ENCODE data around the gene ARL6IP1.

ARL6IP1 gene

DNA sequence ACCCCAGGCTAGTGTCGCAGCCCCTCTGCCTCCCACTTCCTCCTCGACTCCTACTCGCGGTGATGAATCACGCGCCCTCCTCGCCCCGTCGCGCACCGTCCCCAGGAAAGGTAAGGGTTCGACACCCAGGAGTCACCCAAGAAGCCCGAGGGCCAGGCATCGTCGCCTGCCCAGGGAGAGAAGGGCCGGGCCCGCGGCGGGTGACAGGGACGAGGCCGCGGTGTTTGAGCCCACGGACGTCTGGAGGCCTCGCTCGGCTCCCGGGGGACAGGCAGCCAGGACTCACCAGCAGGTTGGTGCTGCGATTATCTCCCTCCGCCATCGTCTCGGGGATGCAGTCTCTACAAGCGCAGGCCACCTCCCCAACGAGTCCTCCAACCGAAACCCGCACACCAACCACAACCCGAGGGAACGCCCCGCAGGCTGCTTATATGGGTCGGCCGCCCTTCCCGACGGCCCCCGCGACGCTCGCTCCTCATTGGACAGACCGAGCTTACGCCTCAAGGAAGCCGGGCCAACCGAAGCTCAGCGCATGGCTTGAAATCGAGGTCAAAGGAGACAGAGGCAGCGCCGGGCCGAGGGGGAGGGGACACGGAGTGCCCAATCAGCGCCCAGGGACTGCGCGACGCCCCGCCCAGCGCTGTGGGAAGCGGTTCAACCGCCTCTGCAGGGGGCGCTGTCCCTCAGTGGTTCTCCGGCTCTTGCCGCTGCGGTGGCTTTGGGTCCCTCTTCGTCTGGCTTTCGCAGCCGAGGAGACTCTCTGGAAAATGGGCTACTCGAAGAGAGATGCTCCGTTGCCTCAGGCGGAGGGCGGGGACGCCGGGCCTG is at the start of gene ARL6IP1:
TSS of gene ARL6IP1 (minus strand) at position 405 of the 828 bp plus-strand sequence. CDS start at position 322, 83 bp downstream.
- DNase-seq: peak; percentile 100

DNA sequence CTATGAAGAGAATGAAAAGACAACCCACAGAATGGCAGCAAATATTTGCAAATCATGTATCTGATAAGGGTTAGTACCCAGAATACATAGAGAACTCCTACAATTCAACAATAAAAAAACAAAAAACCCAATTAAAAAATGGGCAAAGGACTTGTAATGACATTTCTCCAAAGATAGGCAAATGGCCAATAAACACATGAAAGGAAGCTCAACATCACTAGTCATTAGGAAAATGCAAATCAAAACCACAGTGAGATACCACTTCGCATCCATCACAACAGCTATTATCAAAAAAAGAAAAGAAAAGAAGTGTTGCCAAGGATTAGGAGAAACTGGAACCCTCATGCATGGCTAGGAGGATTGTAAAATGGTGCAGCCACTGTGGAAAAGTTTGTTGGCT is 45.1 kb upstream of the ARL6IP1 start:
- DNase-seq: no peak

DNA sequence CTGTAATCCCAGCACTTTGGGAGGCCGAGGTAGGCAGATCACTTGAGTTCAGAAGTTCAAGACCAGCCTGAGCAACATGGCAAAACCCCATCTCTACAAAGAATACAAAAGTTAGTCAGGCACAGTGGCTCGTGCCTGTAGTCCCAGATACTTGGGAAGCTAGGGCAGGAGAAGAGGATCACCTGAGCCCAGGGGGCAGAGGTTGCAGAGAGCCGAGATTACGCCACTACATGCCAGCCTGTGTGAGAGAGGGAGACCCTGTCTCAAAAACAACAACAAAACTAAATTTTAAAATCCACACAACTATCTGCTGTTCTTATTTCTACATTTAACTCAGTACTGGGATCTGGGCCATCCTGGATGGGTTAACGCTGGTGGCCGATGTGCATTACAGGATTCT is 41.2 kb upstream of the ARL6IP1 start:
- DNase-seq: no peak

DNA sequence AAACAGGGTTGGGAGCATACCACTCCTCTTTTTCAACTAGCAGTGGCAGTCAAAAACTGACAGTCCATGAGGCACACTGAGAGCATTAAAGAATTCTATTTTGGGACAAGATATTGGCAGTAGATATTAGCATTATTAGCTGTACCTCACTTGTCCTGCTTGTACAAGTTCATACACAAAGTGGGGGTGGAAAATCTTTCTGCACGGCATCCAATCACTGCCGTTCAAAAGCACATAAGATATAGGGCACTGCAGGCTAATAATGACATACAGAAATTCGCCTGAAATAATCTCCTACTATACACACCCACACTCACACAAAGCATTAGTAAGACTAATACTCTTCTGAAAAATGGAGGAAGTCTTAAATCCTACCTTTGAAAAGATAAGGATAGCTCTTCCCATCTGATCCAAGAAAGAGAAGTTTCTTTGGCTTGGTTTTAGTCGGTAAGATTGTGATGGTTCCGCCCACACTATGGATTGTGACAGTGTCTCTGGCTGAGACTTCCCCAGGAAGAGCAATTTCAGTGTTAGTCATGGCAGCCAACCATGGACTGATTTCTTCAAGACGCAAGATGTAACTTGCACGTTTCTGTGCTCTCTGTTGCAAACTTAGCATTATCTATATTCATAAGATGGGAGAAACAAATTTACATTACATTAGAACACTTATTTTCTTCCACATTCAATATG is 40.6 kb upstream of the ARL6IP1 start:
- DNase-seq: no peak

DNA sequence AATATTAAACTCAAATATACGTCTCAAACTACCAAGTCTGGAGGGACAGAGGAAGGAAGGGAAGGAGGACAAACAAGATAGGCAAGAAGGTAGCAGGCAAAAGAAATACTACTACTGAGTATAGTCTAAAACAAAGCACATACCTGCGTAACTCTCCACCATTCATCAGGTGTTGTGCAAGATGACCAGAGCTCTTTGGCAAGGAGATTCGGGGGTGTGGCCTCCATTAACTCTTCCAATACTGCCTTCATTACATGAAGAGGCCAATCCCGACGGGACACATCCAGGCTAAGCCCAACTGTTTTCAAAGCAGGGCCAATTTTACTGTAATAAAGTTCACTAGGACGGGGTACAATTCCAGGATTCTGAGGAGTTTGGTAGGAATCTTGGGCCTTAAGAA is 38.2 kb upstream of the ARL6IP1 start:
- DNase-seq: no peak

DNA sequence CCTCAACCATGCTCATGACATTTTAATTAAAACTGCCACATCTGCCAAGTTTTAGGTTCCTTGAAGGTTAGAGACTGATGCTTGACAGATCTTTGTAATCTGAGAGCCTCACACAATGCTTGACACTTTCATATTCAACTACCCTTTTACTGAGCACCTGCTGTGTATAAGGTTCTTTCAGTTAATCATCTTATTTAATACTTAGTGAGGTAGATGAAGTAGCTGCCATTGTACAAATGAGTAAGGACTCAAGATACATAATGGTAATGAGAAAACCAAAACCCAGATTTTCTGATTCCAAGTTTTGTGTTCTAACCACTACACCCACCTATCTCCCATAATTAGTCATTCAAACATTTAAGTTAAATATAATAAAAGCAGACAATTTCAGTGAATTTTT is 35.4 kb upstream of the ARL6IP1 start:
- DNase-seq: no peak

DNA sequence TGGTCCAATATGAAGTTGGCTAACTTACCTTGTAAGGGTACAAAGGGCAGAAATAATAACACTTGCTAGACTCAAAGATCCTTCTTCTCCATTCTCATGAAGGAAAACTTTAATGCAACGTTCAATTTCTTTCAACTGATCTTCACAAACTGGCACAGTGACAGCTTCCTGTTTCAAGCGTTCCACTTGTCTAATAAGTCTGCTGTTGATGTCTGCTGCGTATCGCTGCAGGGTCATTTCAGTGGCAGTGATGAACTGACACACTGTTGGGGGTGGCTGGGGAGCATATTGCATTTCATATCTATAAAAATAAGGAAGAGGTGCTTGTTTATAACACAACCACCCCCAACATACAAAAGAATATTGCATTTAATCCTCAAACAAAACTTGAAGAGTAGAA is 33.5 kb upstream of the ARL6IP1 start:
- DNase-seq: no peak

DNA sequence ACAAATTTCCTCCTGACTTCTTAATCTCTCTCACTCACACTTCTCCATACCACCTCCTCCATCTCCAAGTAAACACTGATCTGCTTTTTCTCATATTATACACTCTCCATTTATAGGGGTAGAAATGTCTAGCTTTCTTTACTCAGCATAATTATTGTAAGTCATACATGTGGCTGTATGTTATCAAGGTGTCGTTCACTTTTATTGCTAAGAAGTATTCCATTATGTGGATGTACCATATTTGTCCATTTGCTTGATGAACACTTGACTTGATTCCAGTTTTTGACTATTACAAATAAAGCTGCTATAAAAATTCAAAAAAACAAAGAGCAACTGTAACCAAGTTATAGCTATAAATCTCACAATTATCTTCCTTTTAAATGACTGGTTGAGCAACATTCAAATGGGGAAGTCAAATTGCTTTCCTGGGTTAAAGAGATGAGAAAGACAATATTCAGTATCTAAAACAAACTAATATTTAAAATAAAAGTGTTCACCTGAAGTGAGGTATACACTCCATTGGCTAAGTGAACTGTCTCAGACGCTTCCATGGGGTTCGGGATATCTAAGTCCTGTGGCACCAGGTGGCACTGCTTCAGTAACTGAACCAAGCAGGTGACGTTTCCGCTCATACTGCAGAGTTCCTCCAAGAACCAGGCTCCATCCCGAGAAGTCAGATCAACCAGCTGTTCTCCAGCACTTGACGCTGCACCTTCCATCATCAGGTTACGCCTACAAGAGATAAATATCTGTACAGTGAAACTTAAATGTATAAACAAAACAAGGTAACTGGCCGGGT is 32.6 kb upstream of the ARL6IP1 start:
- no peak for DNase-seq

DNA sequence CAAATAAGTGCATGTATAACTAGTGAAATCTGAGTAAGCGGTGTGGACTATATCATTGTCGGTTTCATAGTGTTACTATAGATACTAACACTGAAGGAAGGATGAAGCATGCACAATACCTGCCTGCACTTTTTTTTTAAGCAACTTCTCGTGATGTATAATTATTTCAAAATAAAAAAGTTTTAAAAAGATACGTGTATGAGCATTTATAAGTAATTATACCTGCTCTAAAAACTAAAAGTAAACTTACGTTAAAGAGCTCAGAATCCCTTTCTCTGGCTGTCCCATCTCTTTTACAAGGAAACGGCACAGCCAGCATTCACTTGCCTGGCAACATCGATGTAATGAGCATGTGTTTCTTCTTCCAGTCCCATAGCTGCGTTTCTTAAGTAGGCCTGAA is 31.3 kb upstream of the ARL6IP1 start:
- no peak for DNase-seq

DNA sequence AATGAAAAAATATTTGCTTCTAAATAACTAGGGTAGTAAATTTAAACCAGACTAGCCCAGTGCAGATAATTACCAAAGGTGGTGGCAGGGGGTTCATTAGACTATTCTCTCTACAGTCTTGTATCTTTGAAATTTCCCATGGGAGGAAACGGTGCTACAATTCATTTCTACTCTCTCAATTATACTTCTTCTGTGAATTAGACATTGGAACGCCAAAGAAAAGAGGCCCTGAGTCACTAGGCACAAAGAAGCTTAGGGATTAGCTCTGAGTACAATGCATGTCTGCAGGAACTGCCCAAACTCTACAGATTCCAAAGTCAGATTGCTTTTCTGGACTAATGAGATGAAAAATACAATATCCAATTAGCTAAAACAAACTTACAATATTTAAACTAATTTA is 30.7 kb upstream of the ARL6IP1 start:
- no peak for DNase-seq

DNA sequence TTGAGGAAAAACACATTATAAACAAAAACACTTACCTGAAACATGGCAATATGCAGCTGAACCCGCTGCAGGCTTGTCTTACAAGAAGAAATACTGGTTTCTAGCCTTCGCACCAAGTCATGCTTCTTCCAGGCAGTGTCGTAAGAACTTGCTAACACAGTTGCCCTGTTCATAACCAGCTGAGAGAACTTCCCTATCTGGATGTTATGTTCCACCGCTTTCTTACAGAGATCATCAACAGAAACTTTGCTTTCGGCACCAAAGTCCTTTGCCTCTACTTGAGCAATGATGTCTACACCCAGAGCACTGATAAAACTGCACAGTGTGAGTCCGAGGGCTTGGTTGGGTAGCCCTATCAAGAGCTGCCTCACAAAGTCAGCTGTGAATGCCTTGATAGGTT is 27.9 kb upstream of the ARL6IP1 start:
- no peak for DNase-seq

DNA sequence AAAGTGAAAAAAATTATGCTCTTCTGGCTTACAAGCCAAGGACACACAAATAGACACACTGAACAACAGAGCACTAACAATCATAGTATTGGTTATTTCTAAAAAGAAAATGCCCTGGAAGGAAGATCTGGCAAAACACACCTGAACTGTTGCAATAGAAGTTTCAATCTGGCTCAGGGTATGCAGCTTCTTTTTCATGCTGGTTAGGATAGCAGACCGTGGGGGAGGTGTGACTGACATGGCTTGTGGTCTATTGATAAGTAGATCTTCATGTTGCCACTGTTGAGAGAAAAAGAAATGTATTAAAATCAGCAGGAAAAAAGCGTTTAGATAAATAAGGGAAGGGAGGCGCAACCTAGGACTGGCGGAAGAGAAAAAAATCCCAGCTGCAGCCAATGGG is 26.5 kb upstream of the ARL6IP1 start:
- no peak for DNase-seq

DNA sequence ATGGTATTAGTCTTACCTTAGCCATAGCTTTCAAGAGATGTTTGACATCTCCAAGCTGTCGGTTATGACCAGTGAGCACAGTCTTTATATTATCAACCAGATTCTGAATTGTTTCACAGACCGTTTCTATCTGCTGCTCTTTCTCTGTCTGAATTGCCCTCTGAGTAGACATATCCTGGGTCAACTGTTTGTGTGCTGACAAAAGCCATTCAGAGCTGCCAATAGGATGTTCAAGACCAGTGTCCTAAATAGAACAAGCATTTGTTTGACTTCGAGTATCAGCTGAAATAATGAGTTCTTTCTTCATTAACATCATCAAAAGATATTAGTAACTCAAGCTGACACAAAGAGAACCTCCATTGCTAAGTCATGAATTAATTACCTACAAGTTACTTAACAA is 14.9 kb upstream of the ARL6IP1 start:
- DNase-seq: no peak

DNA sequence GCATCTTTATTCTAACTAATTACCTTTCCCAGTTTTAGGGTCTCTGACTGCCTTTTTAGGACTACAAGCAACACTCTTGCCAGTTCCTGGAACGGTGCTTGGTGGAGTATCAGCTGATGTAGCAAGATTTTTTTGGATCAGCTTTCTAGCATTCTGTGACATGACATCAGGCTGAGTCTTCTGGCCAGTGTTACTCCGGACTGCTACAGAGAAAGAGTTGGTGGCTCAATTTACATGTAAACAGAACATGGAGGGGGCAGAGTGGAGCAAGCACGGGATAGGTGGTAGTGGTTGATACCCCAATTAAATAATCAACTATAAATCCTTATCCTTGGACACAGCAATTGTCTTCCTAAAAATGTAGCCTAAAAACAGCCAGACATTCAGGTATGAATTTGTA is 10.6 kb upstream of the ARL6IP1 start:
- DNase-seq: no peak

DNA sequence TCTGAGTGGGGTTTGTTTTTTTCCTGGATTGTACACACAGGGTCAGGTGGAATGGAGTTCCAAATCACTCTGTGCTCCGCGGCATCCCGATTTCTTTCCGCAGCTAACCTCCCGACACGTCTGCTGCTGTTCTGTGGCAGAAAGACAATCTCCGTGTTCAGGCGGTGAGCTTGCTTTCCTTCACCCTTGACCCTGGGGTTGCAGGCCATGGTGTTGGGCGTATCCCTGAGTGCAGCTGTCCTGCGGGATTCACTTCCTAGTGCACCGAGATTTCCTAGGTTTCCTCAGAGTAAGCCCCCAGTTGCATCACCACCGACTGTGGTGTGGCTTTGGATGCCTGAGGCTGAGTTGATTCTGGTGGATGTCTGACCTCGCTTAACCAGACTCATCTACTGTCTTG is 7.8 kb upstream of the ARL6IP1 start:
- DNase-seq: no peak

DNA sequence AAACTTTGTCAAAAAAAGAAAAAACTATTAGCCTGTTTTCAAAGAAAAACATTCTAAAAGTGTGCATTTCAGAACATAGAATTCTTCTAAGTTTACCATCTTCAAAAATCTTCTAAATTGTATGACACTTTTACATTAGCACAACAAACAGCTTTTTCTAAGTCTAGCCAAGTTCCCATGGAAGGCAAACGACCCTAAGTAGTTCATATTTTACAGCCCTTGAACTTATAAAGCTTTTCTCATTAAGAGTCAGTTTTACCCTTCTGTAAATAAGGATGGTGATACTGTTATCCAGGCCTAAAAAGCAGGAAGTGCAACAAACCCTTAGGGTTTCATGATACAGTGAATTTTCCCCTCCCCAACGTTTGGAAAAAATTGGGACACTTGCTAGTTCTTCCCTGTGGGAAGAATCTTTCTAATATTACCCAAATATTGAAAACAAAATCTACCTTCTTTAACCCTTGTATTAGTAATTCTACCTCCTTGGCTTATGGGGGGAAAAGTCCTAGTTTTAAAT is 4.0 kb upstream of the ARL6IP1 start:
- no peak for DNase-seq

DNA sequence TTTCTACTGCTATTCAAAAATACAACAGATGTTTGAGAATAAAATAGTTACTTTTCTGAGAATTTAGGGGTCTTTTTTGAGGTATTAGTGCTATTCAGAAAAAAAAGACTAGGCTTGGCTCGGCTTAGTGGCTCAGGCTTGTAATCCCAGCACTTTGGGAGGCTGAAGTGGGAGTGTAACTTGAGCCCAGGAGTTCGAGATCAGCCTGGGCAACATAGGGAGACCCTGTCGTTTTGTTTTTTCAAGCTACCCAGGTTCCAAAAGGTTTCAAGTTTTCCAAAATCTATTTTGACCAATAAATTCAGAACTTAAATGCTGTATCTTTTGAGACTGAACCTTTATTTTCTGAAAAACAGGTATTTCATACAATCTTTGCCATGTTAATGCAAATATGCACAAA is 3.2 kb upstream of the ARL6IP1 start:
- no peak for DNase-seq

DNA sequence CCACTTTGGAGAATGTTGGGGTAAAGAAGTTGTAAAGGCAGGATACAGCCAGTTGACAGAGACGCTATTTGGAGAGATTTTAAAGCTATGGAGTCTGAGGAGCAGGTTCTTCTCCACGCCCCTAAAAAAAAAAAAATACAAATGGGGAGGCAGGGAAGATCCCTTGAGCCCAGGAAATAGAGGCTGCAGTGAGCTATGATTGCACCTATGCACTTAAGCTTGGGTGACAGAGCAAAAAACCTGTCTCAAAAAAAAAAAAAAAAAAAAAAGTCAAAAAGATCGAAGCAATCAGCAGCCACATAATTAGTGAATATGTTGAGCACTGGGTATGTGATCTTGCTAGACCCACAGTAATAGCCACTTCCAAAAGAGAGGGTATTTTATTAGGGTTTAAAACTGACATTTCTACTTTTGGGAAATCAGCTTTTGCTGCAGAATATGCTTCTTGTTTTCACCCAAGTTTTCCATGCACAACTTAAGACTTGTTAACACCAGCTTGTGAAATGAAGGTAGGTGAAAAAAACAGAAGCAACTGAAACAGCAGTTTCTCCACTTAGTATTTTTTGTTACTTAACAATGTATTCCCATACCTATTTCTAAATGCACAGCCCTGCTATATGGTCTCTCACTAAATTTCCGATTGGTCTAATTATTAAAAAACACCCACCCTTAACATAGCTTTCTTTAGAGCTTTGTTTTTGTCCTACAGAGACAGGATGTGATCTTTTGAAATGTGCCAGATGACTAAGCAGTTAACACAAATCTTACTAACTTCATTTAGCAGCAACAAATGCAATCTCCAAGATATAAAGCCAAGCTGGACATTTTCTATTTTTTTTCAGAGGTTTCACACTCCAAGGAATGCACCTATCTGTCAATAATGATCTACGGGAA is 2.5 kb upstream of the ARL6IP1 start:
- peak; percentile 2 for DNase-seq

DNA sequence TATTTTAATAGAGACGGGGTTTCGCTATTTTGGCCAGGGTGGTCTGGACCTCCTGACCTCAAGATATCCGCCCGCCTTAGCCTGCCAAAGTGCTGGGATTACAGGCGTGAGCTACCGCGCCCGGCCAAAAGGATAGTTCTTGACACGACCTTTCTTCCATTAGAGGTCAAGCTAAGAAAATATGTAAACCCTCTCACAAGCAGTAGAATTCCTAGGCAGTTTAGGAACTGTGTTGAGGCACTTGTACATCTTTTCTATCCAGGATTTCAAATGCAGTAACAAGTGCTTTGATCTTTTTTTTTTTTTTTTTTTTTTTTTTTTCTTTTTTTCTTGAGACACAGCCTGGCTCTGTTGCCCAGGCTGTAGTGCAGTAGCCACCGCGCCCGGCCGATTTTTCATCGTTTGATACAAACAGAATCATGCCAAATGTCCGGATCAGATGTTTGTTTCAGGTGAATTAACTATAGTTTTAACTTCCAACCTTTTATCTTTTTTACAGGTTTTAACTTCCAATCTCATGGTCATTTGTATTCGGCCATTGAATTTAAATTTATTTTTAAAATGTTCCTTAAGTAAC is 1.5 kb upstream of the ARL6IP1 start:
- DNase-seq: no peak

DNA sequence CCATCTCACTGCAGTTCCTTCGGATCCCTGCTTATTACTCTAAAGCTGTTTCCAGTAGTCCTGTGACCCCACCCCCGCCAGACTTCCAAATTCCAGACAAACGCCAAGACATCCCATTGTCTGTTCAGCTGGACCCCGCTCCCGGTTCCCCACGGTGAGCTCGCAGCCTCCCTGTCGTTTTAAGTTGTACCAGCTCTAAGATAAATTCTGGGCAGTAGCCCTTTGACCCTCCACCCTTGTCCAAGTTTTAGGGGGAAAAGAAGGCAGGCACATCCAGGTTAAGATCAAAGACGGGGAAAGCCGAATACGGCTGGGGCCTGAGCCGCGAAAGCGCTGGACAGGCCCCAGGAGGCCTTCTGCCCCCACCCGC is 589 bp downstream of the ARL6IP1 start:
- DNase-seq: no peak

DNA sequence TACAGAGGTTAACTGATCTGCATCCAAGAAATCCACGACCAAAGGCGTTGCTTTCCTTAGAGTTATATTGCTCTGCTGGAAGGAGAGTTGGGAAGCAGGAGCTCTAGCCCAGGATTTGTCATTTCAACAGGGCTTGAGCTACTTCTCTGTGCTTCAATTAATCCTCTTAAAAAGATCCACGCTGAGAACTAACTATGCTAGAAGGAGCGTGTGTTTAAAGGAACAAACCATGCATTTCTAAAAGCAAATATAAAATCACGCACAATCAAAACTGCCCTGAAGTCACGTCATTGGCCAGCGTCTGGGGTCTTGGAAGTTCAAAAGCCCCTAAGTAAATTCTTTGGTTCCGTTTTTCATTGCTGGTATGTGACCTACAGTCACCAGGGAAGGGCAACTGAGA is 1.1 kb downstream of the ARL6IP1 start:
- DNase-seq: no peak

DNA sequence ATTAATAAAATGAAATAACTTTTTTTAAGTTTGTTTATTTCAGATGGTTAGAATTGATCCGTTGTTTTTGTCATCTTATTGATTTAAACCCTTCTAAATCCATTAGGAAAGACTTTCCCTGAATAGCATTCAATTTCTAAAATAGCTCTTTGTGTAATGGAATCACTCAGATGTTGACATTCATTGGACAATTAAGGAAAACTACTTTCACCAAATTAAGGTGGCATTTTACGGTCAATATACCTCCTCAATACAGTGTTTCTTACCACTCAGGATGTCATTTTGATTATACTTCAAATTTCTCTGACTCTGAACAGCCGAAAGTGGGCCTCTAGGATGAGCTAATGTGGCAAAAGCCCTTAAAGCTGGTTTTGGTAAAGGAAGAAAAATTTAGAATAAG is 1.8 kb downstream of the ARL6IP1 start:
- no peak for DNase-seq

Measured in RPMI8226 (cell line).